Esophagus (tissue), 2 donors: ENCODE data around the gene MLF2. TPM values are rescaled to one million over a fixed set of nuclear protein-coding genes. Genes with fewer than 3 reads are reported as not detected.

Experiments
- H3K27ac ChIP-seq, 2 donors: one replicate each; pipeline ENCODE4 v1.5.1; 2013; ENCODE audit warnings: low read depth in 2 of 2, mild to moderate bottlenecking in 2 of 2, inconsistent platforms in 1 of 2, low read length in 1 of 2, moderate library complexity in 1 of 2
- H3K27me3 ChIP-seq, 2 donors: one replicate each; pipeline ENCODE4 v1.6.1; 2013; ENCODE audit warnings: low read length in 2 of 2, control low read depth in 1 of 2, mild to moderate bottlenecking in 1 of 2; ENCODE audit not compliant: insufficient read depth in 2 of 2, control insufficient read depth in 1 of 2
- H3K36me3 ChIP-seq, 2 donors: one replicate each; pipeline ENCODE4 v1.6.1; 2013; ENCODE audit warnings: low read length in 1 of 2; ENCODE audit not compliant: control insufficient read depth in 2 of 2, insufficient read depth in 2 of 2
- H3K4me1 ChIP-seq, 2 donors: one replicate each; pipeline ENCODE4 v1.6.1; 2013; ENCODE audit warnings: low read length in 1 of 2; ENCODE audit not compliant: control insufficient read depth in 2 of 2, insufficient read depth in 2 of 2
- H3K4me3 ChIP-seq, 2 donors: one replicate each; pipeline ENCODE4 v1.5.1; 2013; ENCODE audit warnings: low read length in 2 of 2, mild to moderate bottlenecking in 2 of 2, low read depth in 1 of 2, moderate library complexity in 1 of 2
- H3K9me3 ChIP-seq, 2 donors: one replicate each; pipeline ENCODE4 v1.6.1; 2013; ENCODE audit warnings: mild to moderate bottlenecking in 2 of 2, low read depth in 1 of 2, low read length in 1 of 2, moderate library complexity in 1 of 2; ENCODE audit not compliant: control insufficient read depth in 2 of 2, insufficient read depth in 1 of 2
- WGBS, 2 donors: extraction: QIAGEN DNeasy Blood & Tissue Kit; methylation state at CpG; one replicate each; pipeline ENCODE4 v1.1.7; 2013; 5-methylcytosine and 5-hydroxymethylcytosine counted together
- polyA plus RNA-seq, 2 donors: library from polyadenylated mRNA; stranded (reverse); fragments of 200-250 nt; gene quantifications; one replicate each; pipeline ENCODE4 v1.2.3, GENCODE V29; 2013
- donor health status: healthy with polysubstance abuse.
- donor health status: Bipolar disorder and iron deficiency.

Gene MLF2
- polyA plus RNA-seq, 2 donors = 117 to 158 TPM

- H3K4me1 ChIP-seq = no peaks in the 10 kb centered on the region
- no peak overlapping the region for H3K4me3 ChIP-seq
- no peaks in the 10 kb centered on the region for H3K9me3 ChIP-seq
- H3K27ac ChIP-seq = no peak overlapping the region
- 93 to 94% methylated on average over 5 of the region's 5 CpGs for WGBS, 2 donors
- no peaks in the 10 kb centered on the region for H3K27me3 ChIP-seq
- no peaks in the 10 kb centered on the region for H3K36me3 ChIP-seq
Measured at GRCh38 chr12:6787309-6787708, 34.4 kb upstream of the MLF2 start.

GRCh38 chr12:6786416-6787094 is 33.6 kb upstream of the MLF2 start:
- H3K4me1 ChIP-seq = no peaks in the 10 kb centered on the region
- H3K36me3 ChIP-seq = no peaks in the 10 kb centered on the region
- no peak overlapping the region for H3K27ac ChIP-seq
- H3K4me3 ChIP-seq = no peak overlapping the region
- no peaks in the 10 kb centered on the region for H3K9me3 ChIP-seq
- 65 to 73% methylated on average over 9 of the region's 9 CpGs for WGBS, 2 donors
- no peaks in the 10 kb centered on the region for H3K27me3 ChIP-seq

GRCh38 chr12:6784761-6785160 is 31.8 kb upstream of the MLF2 start:
- 67 to 76% methylated on average over 5 of the region's 5 CpGs for WGBS, 2 donors
- Histone ChIP-seq H3K27me3 (no peaks in the 10 kb centered on the region), H3K4me1 (no peaks in the 10 kb centered on the region), H3K9me3 (no peaks in the 10 kb centered on the region), H3K27ac (no peak overlapping the region), H3K4me3 (no peak overlapping the region), H3K36me3 (no peaks in the 10 kb centered on the region)

GRCh38 chr12:6784296-6784695 is 31.4 kb upstream of the MLF2 start:
- 64 to 68% methylated on average over 5 of the region's 5 CpGs for WGBS, 2 donors
- H3K9me3 ChIP-seq = no peaks in the 10 kb centered on the region

GRCh38 chr12:6783828-6784227 is 30.9 kb upstream of the MLF2 start:
- no peaks in the 10 kb centered on the region for H3K27me3 ChIP-seq
- H3K9me3 ChIP-seq = no peaks in the 10 kb centered on the region
- H3K27ac ChIP-seq = no peak overlapping the region
- H3K4me3 ChIP-seq = no peak overlapping the region
- WGBS, 2 donors = 88% methylated on average over 9 of the region's 9 CpGs
- H3K4me1 ChIP-seq = no peaks in the 10 kb centered on the region
- no peaks in the 10 kb centered on the region for H3K36me3 ChIP-seq

More at GRCh38 chr12:6784296-6784695, 31.4 kb upstream of the MLF2 start:
- Histone ChIP-seq H3K4me1 (no peaks in the 10 kb centered on the region), H3K4me3 (no peak overlapping the region), H3K36me3 (no peaks in the 10 kb centered on the region), H3K27ac (no peak overlapping the region), H3K27me3 (no peaks in the 10 kb centered on the region)

- Histone ChIP-seq H3K4me3 (no peak overlapping the region), H3K27ac (no peak overlapping the region), H3K9me3 (no peaks in the 10 kb centered on the region), H3K4me1 (peaks cover 0 to 3% of the 10 kb centered on the region in 2 donors), H3K27me3 (no peaks in the 10 kb centered on the region), H3K36me3 (no peaks in the 10 kb centered on the region)
- WGBS, 2 donors = 76 to 78% methylated on average over 10 of the region's 10 CpGs
Measured at GRCh38 chr12:6782850-6783566, 30.1 kb upstream of the MLF2 start.

- Histone ChIP-seq H3K27me3 (no peaks in the 10 kb centered on the region), H3K4me3 (no peak overlapping the region), H3K9me3 (no peaks in the 10 kb centered on the region), H3K4me1 (peaks cover 0 to 7% of the 10 kb centered on the region in 2 donors), H3K36me3 (no peaks in the 10 kb centered on the region), H3K27ac (no peak overlapping the region)
- 79 to 81% methylated on average over 6 of the region's 6 CpGs for WGBS, 2 donors
Measured at GRCh38 chr12:6782119-6782518, 29.2 kb upstream of the MLF2 start.

GRCh38 chr12:6780573-6780972 is 27.6 kb upstream of the MLF2 start:
- Histone ChIP-seq H3K4me3 (no peak overlapping the region), H3K9me3 (no peaks in the 10 kb centered on the region), H3K36me3 (no peaks in the 10 kb centered on the region), H3K4me1 (peaks cover 0 to 7% of the 10 kb centered on the region in 2 donors), H3K27me3 (no peaks in the 10 kb centered on the region), H3K27ac (no peak overlapping the region)
- 81% methylated on average over 6 of the region's 6 CpGs for WGBS, 2 donors

- 77 to 79% methylated on average over 6 of the region's 6 CpGs for WGBS, 2 donors
Measured at GRCh38 chr12:6779708-6780432, 26.9 kb upstream of the MLF2 start.

More at GRCh38 chr12:6779708-6780432, 26.9 kb upstream of the MLF2 start:
- peak overlapping the region in 1 of 2 donors; percentile 24 for H3K27ac ChIP-seq
- no peak overlapping the region for H3K4me3 ChIP-seq
- H3K4me1 ChIP-seq = peaks cover 0 to 7% of the 10 kb centered on the region in 2 donors
- no peaks in the 10 kb centered on the region for H3K27me3 ChIP-seq
- H3K9me3 ChIP-seq = no peaks in the 10 kb centered on the region
- H3K36me3 ChIP-seq = no peaks in the 10 kb centered on the region
